Measurements from ENCODE around the gene CYP26A1.

CYP26A1 gene

GRCh38 chr10:93064874-93065660, 8.6 kb upstream of the CYP26A1 start:
- no peak for DNase-seq

GRCh38 chr10:93065675-93066543, 7.8 kb upstream of the CYP26A1 start:
- no peak for DNase-seq

GRCh38 chr10:93066544-93066913, 7.2 kb upstream of the CYP26A1 start:
- DNase-seq, result no peak

GRCh38 chr10:93067443-93068365, 6.0 kb upstream of the CYP26A1 start:
- no peak for DNase-seq

DNA sequence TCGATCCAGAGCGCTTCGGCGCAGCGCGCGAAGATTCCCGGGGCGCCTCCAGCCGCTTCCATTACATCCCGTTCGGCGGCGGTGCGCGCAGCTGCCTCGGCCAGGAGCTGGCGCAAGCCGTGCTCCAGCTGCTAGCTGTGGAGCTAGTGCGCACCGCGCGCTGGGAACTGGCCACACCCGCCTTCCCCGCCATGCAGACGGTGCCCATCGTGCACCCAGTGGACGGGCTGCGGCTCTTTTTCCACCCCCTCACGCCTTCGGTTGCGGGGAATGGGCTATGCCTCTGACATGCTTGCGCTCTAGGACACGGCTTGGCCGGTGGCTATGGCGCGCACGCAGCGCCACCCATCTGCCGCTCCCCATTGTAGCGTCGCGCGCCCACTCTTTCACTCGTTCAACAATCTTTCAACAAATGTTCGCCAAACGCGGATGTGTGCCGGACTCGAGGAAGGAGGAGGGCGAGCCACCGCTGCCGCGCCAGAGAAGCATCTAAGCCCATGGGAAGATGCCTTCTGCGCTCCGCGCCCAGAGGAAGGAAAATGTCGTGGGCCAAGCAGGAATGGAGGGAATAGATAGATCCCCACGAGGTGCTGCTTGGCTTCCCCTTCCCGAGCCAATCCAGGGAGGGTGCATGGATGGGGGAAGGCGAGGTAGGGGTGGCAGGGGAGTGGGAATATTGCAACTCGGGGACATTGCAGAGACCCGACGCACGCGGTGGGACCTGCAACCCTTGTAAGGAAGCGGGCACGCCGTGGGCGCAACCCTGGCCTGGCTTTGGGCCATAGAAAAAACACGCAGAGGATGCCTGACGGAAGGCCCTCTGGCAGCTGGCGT, 5.1 kb upstream of the CYP26A1 start:
- peak; percentile 4 for DNase-seq

DNA sequence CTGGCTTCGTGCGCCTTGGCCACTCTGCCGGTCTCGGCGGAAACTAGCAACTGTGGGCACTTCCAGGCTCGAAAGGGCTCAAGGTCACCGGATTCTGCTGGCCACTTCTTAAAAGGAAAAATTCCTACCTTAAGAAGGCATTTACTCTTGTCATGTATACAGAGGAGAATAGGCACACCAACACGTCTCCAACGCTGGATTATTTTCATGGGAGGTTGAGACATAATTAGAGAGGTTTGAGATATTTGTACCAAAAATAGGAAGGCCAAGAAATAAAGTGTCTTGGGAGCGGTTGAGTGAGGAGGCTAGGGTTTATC, 4.5 kb upstream of the CYP26A1 start:
- no peak for DNase-seq

DNA sequence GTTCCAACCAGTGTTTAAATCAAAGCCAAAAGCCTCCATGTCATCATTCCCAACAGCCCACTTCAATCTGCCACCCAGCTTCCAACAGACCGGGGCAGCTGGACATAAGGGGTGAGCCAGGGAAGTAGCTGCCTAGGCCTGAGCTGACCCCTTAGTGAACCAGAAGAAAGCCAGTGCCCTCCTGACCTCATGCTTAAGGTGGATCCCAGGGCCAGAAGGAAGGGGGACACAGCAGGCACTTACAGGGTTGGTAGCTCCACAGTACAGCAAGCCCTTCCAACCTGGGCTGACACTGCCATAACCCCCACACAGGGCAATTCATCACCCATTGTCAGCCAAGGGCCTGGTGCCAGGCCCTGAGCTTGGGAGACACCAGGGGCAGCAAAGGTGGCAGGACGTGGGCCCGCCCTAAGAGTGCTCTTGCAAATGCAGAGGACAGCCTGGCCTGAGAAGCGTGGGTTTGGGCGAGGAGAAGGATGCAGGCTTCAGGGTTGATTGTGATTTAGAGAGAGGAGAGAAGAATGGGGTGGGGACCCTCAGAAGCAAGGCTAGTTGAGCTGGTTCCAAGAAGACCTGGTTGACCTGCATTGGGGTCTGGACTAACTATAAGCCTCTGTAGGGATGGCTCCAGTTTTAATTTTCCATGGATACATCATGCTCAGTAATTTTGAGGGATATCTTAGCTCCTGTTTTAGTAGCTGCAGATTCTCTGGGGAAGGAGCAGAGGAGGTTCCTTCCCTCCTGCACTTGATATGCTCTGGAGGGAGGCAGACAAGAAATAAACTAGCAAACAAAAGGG, 3.1 kb upstream of the CYP26A1 start:
- DNase-seq, result no peak

DNA sequence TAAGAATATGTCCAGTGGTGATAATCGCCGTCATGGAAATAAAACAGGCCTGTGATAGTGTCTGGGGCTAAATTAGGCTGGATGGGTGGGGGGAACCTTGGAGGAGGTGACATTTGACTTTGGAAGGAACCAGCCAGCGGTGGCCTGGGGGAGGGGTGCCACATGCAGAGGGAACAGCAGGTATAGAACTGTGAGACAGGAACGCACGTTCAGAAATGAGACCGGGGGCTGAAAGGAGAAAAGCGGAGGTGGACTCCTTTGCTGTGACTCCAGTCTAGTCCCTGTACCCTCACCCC, 2.6 kb upstream of the CYP26A1 start:
- no peak for DNase-seq

DNA sequence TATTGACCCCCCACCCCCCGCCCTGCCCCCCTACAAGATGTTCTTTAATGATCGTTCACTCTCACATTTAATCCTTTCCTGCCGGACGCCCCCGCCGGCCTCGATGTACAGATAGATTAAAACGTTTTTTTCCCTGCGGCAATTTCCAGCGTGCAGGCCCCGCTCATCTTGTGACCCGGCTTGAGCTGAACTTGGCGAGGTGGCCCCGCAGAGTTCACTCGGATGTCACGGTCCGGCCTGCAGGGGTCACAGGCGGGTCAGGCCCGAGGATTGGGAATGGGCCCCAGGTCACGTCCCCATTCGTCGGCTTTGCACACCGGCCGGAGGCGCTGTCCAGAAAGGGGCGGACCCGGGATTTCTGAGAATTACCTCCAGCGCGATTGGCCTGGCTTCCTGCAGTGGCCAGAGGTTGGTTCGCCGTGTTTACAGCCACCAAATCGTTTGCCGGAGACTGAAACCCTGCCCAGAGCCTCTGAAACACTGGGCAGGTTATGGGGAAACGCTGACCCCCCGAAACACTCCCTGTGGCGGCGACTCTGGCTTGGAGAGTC, 1.9 kb upstream of the CYP26A1 start:
- DNase-seq, result no peak

GRCh38 chr10:93072225-93072712, 1.4 kb upstream of the CYP26A1 start:
- no peak for DNase-seq

- DNase-seq, result no peak
These were observed 767 bp upstream of the CYP26A1 start for GRCh38 chr10:93072713-93073538.

- no peak for DNase-seq
These were observed 479 bp downstream of the CYP26A1 start for GRCh38 chr10:93074147-93074596.

GRCh38 chr10:93074597-93075368, 1.1 kb downstream of the CYP26A1 start:
- DNase-seq, result no peak

DNA sequence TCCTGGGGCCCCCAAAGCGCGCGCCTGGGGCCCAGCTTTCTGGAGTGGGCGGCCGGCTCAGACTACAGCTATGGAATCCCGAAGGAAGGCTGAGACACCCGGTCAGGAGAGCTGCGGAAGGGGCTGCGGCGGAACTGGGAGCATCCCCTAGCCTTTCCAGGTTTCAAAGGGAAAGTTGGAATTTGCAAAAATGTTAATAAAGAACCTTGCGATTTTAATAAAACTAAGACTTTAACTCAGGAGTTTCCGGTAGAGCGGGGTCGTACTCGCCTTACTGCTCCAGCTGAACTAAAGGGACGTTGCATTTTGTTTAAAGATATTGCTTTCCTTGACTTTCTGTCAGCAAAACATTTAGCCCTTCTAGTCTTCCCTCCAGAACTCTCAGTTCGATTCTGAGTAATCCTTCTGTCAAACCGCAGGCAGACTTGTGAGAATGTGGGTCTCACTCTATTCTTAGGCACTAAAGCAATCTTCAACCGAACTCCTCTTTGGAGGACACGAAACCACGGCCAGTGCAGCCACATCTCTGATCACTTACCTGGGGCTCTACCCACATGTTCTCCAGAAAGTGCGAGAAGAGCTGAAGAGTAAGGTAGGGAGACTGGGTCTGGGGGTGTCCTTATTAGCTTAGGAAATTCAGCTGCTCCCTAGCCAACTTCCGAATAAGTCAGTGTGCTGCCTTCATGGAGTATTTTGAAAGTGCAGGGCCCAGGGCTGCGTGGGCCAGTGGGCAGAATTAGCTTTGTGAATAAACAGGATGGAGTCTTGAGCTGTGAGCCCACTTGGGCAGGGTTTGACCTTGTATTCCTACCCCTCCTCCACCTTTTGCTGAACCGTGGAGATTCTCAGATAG, 1.9 kb downstream of the CYP26A1 start:
- DNase-seq, result no peak

- DNase-seq, result no peak
These were observed 3.2 kb downstream of the CYP26A1 start for GRCh38 chr10:93076871-93077270.

DNA sequence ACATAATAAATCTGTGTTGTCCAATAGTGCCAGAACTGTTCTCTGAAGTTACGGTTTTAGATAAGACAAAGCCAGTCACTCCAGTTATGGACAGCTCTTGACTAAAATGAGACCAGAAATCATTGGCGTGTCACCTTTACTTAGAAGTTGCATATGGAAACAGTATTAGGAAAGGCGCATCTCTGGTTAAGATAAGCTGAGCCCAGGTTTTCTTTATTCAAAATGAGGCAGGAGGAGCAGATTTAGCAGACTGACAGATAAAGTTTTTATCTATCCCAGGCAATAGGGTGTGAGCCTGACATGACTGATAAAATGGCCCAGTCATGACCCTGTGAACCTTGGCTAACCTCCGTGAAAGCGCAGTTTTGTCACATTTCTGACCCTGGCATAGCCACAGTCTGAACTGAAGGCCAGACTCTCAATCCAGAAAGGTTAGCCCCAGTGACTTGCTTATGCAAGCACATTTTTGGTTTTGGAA, 4.2 kb downstream of the CYP26A1 start:
- DNase-seq, result no peak

DNA sequence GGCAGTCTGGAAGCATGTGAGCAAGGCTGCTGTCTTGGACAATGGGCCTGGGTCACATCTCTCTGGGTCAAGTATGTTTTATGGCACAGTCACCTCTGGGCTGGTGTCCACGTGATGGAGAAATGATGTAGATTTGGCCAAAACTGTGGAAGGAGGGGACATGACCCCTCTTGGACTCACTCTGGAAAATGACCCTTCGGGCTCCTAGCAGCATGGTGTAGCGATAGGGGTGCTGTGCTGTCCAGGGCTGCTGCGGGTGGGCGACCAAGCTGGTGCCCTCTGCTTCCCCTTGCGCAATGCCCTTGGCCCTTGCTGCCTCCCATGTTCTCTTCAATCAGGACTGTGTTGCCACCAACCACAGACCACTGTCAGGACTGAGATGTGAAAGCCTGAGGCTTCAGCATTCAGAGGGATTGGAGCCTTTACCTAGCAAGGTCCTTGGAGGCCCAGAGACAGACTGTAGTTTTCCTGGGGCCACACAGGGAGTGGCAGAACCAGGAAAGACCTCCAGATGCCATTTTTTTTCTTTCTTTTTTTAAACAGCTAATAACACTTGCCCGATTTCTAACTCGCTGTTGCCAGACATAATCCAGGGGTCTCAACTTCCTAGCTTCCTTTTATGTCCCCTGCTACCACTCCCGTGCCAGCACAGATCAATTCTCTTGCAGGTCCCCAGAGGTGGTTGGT, 6.1 kb downstream of the CYP26A1 start:
- no peak for DNase-seq
